NCI-H82 treated with DMSO at 0.1 percent for 48 hours (cell line): ENCODE data around the gene ADARB2.
"Not testable (repeated sequence)": the region's sequence is repeated elsewhere in the genome, so short reads cannot be mapped to it uniquely, and the experiment has no call there.

Experiments used
- DNase-seq: peaks from one replicate; lab custom pipeline; 2025; ENCODE audit not compliant: unreplicated experiment; lab: John Stamatoyannopoulos, UW

ADARB2 gene

GRCh38 chr10:1362589-1363445, 374.5 kb downstream of the ADARB2 start:
- DNase-seq = no peak

- DNase-seq = no peak
These were observed 375.8 kb downstream of the ADARB2 start for GRCh38 chr10:1361411-1362105.

- DNase-seq = no peak
These were observed 376.7 kb downstream of the ADARB2 start for GRCh38 chr10:1360558-1361164.

- no peak for DNase-seq
These were observed 377.2 kb downstream of the ADARB2 start for GRCh38 chr10:1360011-1360557.

- DNase-seq = no peak
These were observed 377.7 kb downstream of the ADARB2 start for GRCh38 chr10:1359626-1359955.

GRCh38 chr10:1358860-1359625, 378.3 kb downstream of the ADARB2 start:
- DNase-seq = no peak

GRCh38 chr10:1358147-1358546, 379.2 kb downstream of the ADARB2 start:
- DNase-seq = no peak

- no peak for DNase-seq
These were observed 381.0 kb downstream of the ADARB2 start for GRCh38 chr10:1356349-1356748.

- no peak for DNase-seq
These were observed 382.3 kb downstream of the ADARB2 start for GRCh38 chr10:1354809-1355710.

- DNase-seq = not testable (repeated sequence)
These were observed 385.0 kb downstream of the ADARB2 start for GRCh38 chr10:1352296-1352695.

GRCh38 chr10:1348773-1349050, 388.6 kb downstream of the ADARB2 start:
- DNase-seq = no peak

GRCh38 chr10:1347962-1348772, 389.2 kb downstream of the ADARB2 start:
- no peak for DNase-seq

- no peak for DNase-seq
These were observed 389.8 kb downstream of the ADARB2 start for GRCh38 chr10:1347525-1347924.

GRCh38 chr10:1346201-1346600, 391.1 kb downstream of the ADARB2 start:
- DNase-seq = no peak

- DNase-seq = no peak
These were observed 392.0 kb downstream of the ADARB2 start for GRCh38 chr10:1345368-1345767.

GRCh38 chr10:1344846-1345245, 392.5 kb downstream of the ADARB2 start:
- DNase-seq = no peak

GRCh38 chr10:1344408-1344807, 392.9 kb downstream of the ADARB2 start:
- DNase-seq = no peak

GRCh38 chr10:1343176-1343575, 394.1 kb downstream of the ADARB2 start:
- no peak for DNase-seq

- DNase-seq = not testable (repeated sequence)
These were observed 396.3 kb downstream of the ADARB2 start for GRCh38 chr10:1341052-1341451.
